Measurements from ENCODE around the gene MGAT5.
A peak's percentile ranks its signal among the peaks of the same experiment; 100 is the strongest.

Gene MGAT5

GRCh38 chr2:134490559-134490958 lies 236.7 kb downstream of the MGAT5 start:
- no peaks in the 10 kb centered on the region for H3K4me1 Mint-ChIP-seq
- no peaks in the 10 kb centered on the region for H3K27me3 Mint-ChIP-seq
- no peaks in the 10 kb centered on the region for H3K9me3 Mint-ChIP-seq
- no peaks in the 10 kb centered on the region for H3K36me3 Mint-ChIP-seq
- no peak overlapping the region for H3K4me3 Mint-ChIP-seq
- no peak for ATAC-seq
- no peak overlapping the region for H3K27ac Mint-ChIP-seq

GRCh38 chr2:134491022-134491421 lies 237.2 kb downstream of the MGAT5 start:
- ATAC-seq = peak; percentile 34
- no peak overlapping the region for H3K4me3 Mint-ChIP-seq
- no peaks in the 10 kb centered on the region for H3K36me3 Mint-ChIP-seq
- H3K27me3 Mint-ChIP-seq = no peaks in the 10 kb centered on the region
- no peaks in the 10 kb centered on the region for H3K4me1 Mint-ChIP-seq
- H3K27ac Mint-ChIP-seq = no peak overlapping the region
- no peaks in the 10 kb centered on the region for H3K9me3 Mint-ChIP-seq

- no peak for ATAC-seq
- Mint-ChIP-seq H3K27ac (no peak overlapping the region), H3K36me3 (no peaks in the 10 kb centered on the region), H3K4me1 (no peaks in the 10 kb centered on the region), H3K4me3 (no peak overlapping the region), H3K9me3 (no peaks in the 10 kb centered on the region), H3K27me3 (no peaks in the 10 kb centered on the region)
These were observed 238.0 kb downstream of the MGAT5 start for GRCh38 chr2:134491771-134492441.

DNA sequence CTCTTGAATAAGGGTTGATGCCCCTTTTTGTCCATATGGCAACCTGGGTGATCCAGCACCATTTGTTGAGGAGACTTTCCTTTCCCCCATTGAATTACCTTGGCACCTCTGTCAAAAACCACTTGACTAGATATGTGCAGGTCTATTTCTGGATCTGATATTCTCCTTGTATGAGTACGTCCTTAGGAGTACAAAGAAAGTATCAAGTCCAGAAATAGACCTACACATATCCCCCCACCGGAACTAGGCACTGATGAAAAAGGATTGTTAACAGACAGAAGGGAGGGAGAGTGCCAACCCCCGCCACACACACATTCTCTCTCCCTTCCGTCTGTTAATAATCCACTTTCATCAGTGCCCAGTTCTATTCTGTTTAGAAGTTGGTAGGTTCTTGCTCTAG lies 239.9 kb downstream of the MGAT5 start:
- Mint-ChIP-seq H3K9me3 (no peaks in the 10 kb centered on the region), H3K4me3 (no peak overlapping the region), H3K27ac (no peak overlapping the region), H3K27me3 (no peaks in the 10 kb centered on the region), H3K36me3 (no peaks in the 10 kb centered on the region), H3K4me1 (no peaks in the 10 kb centered on the region)
- no peak for ATAC-seq

GRCh38 chr2:134498654-134499053 lies 244.8 kb downstream of the MGAT5 start:
- Mint-ChIP-seq H3K27ac (no peak overlapping the region), H3K27me3 (no peaks in the 10 kb centered on the region), H3K4me3 (no peak overlapping the region), H3K4me1 (no peaks in the 10 kb centered on the region), H3K9me3 (no peaks in the 10 kb centered on the region), H3K36me3 (peaks cover 4% of the 10 kb centered on the region)
- ATAC-seq = no peak

GRCh38 chr2:134499307-134499926 lies 245.5 kb downstream of the MGAT5 start:
- no peak overlapping the region for H3K4me3 Mint-ChIP-seq
- ATAC-seq = no peak
- H3K9me3 Mint-ChIP-seq = no peaks in the 10 kb centered on the region
- no peaks in the 10 kb centered on the region for H3K4me1 Mint-ChIP-seq
- H3K27me3 Mint-ChIP-seq = no peaks in the 10 kb centered on the region
- H3K27ac Mint-ChIP-seq = no peak overlapping the region
- peaks cover 5% of the 10 kb centered on the region for H3K36me3 Mint-ChIP-seq

DNA sequence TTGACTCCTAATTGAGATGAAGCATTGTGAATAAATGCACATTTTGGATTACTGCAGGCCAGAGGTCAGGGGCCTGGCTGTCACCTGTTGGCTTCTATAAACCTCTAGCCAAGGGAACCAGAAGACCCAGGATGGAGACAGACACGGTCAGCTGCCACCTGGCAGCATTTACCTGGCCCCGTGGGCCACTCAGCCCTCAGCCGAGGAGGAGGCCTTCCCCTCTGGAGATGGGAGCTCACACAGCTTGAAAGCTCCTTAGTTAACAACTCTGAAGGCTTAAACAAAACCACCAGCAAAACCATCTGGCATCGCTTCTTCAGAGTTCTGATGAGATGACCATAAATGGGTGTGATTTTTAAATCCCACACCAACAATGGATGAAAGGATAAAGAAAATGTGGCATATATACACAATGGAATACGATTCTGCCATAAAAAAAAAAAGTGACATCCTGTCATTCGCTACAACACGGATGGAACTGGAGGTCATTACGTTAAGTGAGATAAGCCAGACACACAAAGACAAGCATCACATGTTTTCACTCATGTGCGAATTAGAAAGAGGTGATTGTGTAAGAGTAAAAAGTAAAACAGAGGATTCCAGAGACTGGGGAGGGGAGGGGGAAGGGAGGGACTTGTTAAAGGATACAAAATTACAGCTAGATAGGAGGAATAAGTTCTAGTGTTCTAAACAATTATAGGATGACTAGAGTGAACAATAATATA lies 246.5 kb downstream of the MGAT5 start:
- no peak overlapping the region for H3K4me3 Mint-ChIP-seq
- ATAC-seq = no peak
- no peaks in the 10 kb centered on the region for H3K4me1 Mint-ChIP-seq
- H3K27ac Mint-ChIP-seq = no peak overlapping the region
- peaks cover 5% of the 10 kb centered on the region for H3K36me3 Mint-ChIP-seq
- no peaks in the 10 kb centered on the region for H3K9me3 Mint-ChIP-seq
- no peaks in the 10 kb centered on the region for H3K27me3 Mint-ChIP-seq

DNA sequence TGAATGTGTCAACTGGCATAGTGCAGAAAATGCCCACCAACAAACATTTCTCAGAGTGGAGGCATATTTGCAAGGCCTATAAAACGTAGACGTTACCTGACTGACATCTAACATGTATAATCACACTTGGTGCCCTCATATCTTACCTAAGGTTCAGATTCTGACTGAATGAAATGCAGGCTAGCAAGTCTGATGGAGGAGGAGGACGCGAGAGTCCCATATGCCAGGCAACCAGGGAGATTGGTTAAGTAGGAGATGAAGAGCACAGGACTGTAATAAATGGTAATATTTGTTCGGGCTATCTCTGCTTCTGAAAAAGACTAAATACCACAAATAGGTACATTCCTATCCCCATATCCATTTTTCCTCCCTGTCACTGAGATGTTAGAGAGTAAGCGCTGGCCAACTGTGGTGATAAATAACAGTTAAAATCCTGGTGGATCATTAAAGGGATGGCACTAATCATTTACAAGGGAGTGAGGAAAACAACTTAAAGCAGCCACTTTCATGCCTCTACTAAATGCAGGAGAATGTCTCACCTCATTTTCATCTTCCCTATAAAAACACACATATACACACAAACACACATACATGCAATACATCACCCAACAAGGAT lies 247.7 kb downstream of the MGAT5 start:
- Mint-ChIP-seq H3K4me1 (no peaks in the 10 kb centered on the region), H3K4me3 (no peak overlapping the region), H3K27ac (no peak overlapping the region), H3K9me3 (no peaks in the 10 kb centered on the region), H3K27me3 (no peaks in the 10 kb centered on the region), H3K36me3 (peaks cover 5% of the 10 kb centered on the region)
- ATAC-seq = no peak

DNA sequence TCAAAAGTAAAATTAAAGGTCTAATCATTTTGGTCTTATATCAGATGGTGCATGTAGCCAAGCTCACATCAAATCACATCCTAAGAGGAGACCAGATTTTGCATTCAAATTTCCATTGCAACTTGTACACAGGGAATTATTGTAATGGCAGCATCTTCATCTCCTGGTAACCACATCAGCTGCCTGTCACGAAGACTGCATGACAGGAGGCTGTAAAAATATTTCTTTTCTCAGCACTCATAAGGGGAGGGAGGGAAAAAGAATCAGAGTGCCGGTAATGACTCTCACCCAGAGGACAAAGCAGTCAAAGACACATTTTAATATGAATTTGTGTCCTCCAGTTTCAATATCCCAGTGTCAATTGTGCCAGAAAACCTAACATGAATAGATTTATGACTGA lies 248.2 kb downstream of the MGAT5 start:
- Mint-ChIP-seq H3K9me3 (no peaks in the 10 kb centered on the region), H3K27ac (no peak overlapping the region), H3K27me3 (no peaks in the 10 kb centered on the region), H3K4me3 (no peak overlapping the region), H3K36me3 (peaks cover 5% of the 10 kb centered on the region), H3K4me1 (no peaks in the 10 kb centered on the region)
- no peak for ATAC-seq
